Left ventricle myocardium superior (tissue), 1 donor: ENCODE measurements around the gene FGD4. TPM values are rescaled to one million over a fixed set of nuclear protein-coding genes. Genes with fewer than 3 reads are reported as not detected.

ENCODE experiments used
- ATAC-seq: fragments of 200-7000 bp; cut with Tn5 transposase; one replicate; pipeline ENCODE4 v1.9.1; 2020; ENCODE audit warnings: mild to moderate bottlenecking, moderate library complexity
- DNase-seq: peaks from one replicate; pipeline ENCODE4 v3.0.0-alpha.2; 2020
- intact Hi-C: fragments of 100-400 bp; cut with micrococcal nuclease; formaldehyde crosslinking; loops from one replicate; pipeline ENCODE4 v1.11.0; 2022
- total RNA-seq: library from RNA; stranded (reverse); fragmentation: NEBNext Ultra II Directional; extraction: Animal tissue kit (Norgen Biotek cat#: 25700); gene quantifications from one replicate; pipeline ENCODE4 v1.2.1, GENCODE V29; 2021
- donor health status: DM: no; HTN: yes; CAD: no; lungs with severe emphysema.

The FGD4 gene
- total RNA-seq, 1 donor from 2014 or later: 21.7 TPM

- intact Hi-C loops: no loop called here
- ATAC-seq (peak; percentile 34), DNase-seq (peak; percentile 36)
Observed at GRCh38 chr12:32400114-32400672, 835 bp downstream of the FGD4 start.

DNA sequence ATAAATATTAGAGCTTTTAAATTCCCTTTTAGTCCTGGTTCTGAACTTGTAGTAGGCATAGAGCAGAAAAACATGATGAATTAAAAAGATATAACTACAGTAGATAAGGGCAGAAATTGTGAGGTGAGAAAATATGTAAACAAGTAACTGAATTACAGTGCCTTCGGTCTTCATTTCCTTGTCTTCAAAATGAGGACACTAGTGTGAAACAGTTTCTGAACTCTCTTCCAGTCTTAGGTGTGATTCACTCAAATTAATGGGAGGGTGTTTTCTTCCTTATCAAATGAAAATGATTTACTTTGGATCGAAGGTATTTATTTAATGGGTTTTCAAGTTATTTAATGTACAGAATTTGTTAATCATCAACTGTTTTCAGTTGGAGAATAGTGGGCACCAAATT lies 1.5 kb downstream of the FGD4 start:
- DNase-seq: no peak
- intact Hi-C loops: no loop called here
- ATAC-seq: no peak

DNA sequence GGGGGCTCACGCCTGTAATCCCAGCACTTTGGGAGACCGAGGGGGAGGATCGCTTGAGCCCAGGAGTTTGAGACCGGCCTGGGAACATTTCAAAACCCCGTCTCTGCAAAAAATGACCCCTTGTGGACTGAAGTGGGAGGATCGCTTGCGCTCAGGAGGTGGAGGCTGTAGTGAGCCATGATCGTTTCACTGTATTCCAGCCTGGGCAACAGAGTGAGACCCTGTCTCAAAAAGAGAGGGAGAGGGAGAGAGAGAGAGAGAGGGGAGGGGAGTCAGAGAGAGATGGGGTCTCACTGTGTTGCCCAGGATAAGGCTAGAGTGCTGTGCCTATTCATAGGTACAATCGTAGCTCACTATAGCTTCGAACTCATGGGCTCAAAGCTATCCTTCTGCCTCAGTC lies 2.8 kb downstream of the FGD4 start:
- no peak for DNase-seq
- intact Hi-C loops: no loop called here
- no peak for ATAC-seq

DNA sequence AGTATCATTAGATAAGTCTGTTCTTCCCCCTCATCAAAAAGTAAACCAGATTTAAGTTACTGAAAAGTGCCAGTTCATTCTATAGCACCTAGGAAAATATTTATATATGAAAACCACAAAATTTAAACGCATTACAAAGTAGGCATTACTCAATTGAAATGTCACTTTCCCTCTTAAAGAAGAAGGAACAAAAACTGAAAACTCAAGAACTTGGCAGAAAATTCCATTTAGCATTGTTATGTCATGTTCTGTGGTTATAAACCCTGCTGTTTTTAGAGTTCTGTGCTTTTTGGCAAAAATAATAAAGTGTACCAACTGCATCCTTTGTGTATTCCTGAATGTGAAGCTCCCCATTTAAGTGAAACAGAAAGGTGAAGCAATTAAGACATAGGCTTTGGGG lies 3.6 kb downstream of the FGD4 start:
- DNase-seq (no peak), ATAC-seq (no peak)
- intact Hi-C loops: no loop called here

GRCh38 chr12:32407795-32408194 lies 8.4 kb downstream of the FGD4 start:
- no peak for ATAC-seq
- DNase-seq: no peak
- intact Hi-C loops: no loop called here

GRCh38 chr12:32413412-32413811 lies 14.1 kb downstream of the FGD4 start:
- ATAC-seq (no peak), DNase-seq (no peak)
- intact Hi-C loops: no loop called here

GRCh38 chr12:32418221-32418620 lies 18.9 kb downstream of the FGD4 start:
- intact Hi-C loops: no loop called here
- DNase-seq (no peak), ATAC-seq (no peak)

- intact Hi-C loops: no loop called here
- DNase-seq (no peak), ATAC-seq (no peak)
Observed at GRCh38 chr12:32418903-32419519, 19.7 kb downstream of the FGD4 start.

GRCh38 chr12:32419520-32419960 lies 20.2 kb downstream of the FGD4 start:
- ATAC-seq (peak; percentile 53), DNase-seq (no peak)
- intact Hi-C loops: no loop called here

GRCh38 chr12:32420356-32420755 lies 21.0 kb downstream of the FGD4 start:
- no peak for ATAC-seq
- intact Hi-C loops: no loop called here
- no peak for DNase-seq

- intact Hi-C loops: no loop called here
- DNase-seq (no peak), ATAC-seq (no peak)
Observed at GRCh38 chr12:32423559-32423958, 24.2 kb downstream of the FGD4 start.

DNA sequence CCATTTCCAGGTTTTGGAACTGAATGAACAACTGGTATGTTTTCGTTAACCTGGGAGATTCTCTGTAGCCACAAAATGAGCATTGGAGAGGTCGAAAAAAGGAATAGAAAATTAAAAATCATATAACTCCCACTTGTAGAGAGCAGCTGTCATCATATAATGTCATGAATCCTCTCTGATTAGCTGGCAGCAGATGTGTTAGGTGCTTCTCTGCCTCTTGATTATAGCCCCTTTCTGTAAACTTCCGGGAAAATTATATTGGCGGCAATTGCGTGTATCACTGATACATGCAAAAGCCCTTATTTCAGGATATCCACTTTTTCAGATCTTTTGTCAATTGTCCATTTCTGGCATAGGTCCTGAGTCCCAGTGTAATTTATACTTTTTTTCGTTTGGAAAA lies 31.7 kb downstream of the FGD4 start:
- intact Hi-C loops: no loop called here
- ATAC-seq (no peak), DNase-seq (no peak)

GRCh38 chr12:32435921-32436705 lies 36.8 kb downstream of the FGD4 start:
- intact Hi-C loops: no loop called here
- ATAC-seq: no peak
- DNase-seq: no peak

GRCh38 chr12:32437095-32437515 lies 37.7 kb downstream of the FGD4 start:
- ATAC-seq: no peak
- intact Hi-C loops: no loop called here

DNA sequence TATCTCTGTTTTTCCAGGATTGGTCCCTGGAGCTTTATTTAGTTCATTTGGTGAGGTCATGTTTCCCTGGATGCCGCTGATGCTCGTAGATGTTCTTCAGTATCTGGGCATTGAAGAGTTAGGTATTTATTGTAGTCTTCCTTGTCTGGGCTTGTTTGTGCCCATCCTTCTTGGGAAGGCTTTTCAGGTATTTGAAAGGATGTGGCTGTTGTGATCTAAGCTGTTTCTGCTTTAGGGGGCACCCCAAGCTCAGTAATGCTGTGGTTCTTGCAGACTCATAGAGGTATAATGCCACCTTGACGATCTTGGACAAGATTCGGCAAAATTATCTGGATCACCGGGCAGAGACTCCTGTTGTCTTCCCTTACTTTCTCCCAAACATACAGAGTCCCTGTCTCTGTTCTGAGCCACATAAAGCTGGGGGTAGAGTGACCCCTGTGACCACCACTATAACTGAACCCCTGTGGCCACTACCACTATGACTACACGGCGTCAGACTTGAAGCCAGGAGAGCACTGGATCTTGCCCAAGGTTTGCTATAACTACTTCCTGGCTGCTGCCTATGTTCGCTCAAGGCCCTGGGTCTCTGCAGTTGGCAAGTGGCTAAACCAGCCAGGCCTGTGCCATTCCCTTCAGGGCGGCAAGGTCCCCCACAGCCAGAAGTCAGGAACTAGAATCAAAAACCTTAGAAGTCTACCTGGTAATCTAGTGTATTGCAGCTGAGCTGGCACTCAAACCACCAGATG lies 40.9 kb downstream of the FGD4 start:
- ATAC-seq: no peak
- intact Hi-C loops: no loop called here
- DNase-seq: no peak

More at GRCh38 chr12:32437095-32437515, 37.7 kb downstream of the FGD4 start:
- no peak for DNase-seq

GRCh38 chr12:32443491-32443890 lies 44.1 kb downstream of the FGD4 start:
- ATAC-seq: no peak
- DNase-seq: no peak
- intact Hi-C loops: no loop called here

GRCh38 chr12:32444895-32445294 lies 45.5 kb downstream of the FGD4 start:
- DNase-seq: no peak
- intact Hi-C loops: no loop called here

DNA sequence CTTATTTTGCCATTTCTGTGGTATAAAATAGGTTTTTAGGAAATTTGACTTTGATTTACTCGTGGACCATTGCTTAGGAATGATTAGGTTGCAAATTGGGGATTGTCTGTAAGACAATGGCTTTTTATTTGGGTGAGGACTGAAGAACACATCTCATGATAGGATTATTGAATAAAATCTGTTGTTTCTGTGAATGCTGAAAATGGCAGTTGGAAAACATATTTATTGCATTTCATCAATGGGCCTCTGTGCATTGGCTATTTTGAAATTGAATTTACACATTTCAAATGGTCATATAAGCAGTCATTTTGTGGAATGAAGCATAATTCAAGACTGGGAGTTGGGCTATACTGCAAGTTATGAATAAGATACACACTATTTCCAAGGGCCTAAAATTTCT lies 46.0 kb downstream of the FGD4 start:
- no peak for ATAC-seq
- intact Hi-C loops: no loop called here
- DNase-seq: no peak

More at GRCh38 chr12:32444895-32445294, 45.5 kb downstream of the FGD4 start:
- no peak for ATAC-seq

DNA sequence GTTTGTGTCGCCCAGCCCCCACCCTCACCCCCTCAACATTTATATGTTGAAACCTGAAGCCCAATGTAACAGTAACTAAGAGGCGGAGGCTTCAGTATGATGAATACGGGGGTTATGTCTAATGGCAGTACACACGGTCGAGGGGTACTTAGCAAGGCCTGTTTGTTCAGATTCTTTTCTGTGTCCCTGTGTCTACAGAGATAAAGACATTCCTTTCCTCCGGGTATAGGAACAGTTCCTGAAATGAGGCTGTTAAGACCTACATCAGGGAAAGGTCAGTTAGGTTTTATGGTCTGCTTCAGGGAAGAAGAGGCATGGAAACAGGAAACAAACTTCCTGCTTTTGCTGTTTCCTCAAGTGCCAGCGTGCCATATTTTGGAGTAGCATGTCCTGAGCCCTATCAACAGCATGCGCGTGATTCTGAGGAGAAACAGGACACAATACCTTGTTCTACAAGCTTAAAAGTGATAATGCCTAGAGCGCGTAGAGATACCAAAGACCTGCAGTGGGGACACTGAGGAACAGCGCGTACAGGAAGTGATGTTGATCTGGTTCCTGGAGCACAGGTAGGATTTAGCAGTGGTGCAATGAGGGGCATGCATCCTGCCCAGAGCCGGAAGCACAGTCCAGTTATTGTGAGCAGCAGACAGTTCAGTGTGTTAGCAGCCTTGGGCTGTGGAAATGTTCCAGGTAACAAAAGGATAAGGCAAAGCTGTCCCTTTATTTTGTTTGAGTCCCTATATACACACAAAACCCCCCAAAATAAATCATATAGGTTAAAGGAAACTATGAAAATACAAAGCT lies 47.2 kb downstream of the FGD4 start:
- DNase-seq (no peak), ATAC-seq (peak; percentile 77)
- intact Hi-C loops: no loop called here
